Stimulated activated CD8-positive, alpha-beta memory T cell treated with anti-CD3 and anti-CD28 coated beads, Interleukin-7, amount 100 ng/mL, for 48 hours (primary cell): ENCODE measurements around the gene PRKD2.

Source experiments
- DNase-seq, 2 donors: peaks; one replicate each; pipeline ENCODE4 v3.0.0-alpha.2; 2020; ENCODE audit warnings: low read depth in 1 of 2; ENCODE audit errors: extremely low read depth in 1 of 2

PRKD2 gene

DNA sequence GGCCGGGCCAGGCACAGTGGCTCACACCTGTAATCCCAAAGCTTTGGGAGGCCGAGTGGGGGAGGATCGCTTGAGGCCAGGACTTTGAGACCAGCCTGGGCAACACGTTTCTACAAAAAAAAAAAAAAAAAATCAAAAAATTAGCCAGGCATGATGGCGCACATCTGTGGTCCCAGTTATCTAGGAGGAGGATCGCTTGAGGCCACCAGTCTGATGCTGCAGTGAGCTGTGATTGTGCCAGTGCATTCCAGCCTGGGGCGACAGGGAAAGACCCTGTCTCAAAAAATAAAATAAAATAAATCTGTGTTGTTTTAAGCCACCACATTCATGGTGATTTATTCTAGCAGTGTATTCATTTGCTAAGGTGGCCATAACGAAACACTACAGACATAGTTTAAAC lies 51.8 kb downstream of the PRKD2 start:
- DNase-seq = no peak

DNA sequence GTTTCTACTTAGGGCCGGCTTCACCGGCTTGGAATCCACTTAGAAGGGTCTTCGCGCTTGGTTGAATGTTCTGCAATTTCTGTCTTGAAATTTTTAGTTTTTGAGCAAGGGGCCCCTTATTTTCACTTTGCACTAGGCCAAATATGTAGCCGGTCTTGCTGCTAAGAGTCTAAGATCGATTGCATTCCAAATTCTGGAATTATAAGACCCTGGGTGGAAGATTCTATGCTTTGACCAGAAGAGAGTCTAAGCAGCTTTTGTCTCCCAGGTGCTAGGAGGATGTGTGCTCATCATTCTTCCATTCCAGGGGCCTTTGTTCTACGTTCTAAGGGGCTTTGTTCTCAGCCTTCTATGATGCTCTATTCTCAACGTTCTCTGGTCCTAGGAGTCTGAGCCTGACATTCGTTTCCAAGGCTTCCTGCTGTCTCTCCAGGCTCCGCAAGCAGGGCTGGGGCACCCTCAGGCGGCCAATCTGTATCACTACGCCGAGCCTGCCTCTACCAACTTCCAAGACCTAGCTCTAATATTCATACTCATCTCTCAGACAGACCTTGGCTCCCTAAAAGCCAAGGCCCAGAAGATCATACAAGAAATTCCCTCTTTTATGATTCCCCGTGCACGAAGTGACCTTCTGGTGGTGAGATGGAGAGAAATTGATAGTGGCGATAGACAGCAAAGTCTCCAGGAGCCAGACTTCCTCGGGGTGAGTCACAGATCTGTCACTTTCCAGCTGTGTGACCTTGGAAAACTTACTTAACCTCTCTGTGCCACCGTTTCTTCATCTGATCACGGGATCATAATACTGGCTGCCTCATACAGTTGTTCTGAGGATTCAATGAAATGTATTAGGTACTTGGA lies 55.0 kb downstream of the PRKD2 start:
- peak; percentile 46 to 61 for DNase-seq

- peak; percentile 100 for DNase-seq
These were observed 55.7 kb downstream of the PRKD2 start, which contains the start of gene DACT3 for GRCh38 chr19:46661020-46661731. DACT3 (minus strand) TSS chr19:46661182; CDS start chr19:46661064, 118 bp downstream.

- DNase-seq = no peak
These were observed 56.3 kb downstream of the PRKD2 start for GRCh38 chr19:46660551-46661019.

DNA sequence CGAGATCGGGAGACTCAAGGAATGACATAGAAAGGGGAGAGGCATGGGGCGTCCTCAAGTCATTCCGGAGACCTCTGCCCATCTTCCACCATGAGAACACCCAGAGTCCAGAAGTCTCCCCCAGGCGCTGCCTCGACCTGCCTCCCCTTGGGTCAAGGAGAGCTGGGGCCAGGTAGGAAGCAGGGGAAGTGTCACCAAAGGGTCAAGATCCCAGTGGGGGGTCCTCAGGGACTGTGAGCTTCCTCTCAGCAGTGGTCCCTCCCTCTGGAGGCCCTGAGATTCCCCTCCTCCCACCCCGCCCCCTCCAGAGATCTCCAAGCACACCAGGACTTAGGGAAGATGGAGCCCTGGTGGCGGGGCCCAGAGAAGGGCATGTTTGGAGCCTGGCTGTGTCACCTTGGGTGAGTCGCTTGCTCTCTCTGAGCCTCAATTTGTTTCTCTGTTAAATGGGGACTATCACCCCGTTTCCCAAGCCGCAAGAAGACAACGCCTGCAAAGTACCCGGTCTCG lies 56.9 kb downstream of the PRKD2 start:
- DNase-seq = no peak

DNA sequence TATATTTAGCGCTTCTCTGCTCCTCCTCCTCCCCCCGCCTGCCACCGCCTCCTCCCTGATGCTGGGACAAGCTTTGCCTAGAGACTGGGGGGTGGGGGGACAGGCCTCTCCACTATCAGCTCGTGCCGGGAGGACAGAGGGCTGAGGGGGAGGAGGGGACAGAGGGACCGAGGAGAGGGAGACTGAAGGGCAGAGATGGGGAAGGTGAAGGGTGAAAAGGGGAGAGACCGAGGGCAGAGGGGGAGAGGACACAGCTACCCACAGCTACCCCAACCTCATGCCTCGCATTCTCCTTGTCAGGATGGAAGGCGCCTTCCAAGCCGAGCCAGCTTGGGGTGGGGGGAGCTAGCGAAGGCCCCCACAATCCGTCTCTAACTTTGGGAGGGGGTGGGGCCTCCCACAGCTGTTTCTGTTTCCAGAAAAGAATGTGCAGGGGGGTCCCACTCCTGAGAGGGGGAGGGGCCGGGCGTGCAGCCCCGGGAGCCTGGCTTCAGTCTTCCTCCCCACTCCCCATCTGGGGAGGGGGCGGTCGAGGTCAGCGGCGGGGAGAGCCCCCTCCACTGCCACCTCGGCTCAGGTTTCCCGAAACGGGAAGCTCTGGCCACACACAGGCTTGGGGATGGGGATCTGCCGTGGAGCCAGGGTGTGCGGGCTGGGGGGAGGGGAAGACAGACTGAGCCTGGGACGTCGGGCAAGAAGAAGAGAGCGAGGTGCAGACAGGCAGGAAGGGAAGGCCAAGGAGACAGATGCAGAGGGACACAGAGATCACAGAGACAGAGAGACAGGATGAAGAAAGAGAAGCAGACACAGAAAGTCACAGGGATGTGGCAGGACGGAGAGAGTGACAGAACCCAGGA lies 57.5 kb downstream of the PRKD2 start:
- DNase-seq = no peak

GRCh38 chr19:46656541-46656940 lies 60.4 kb downstream of the PRKD2 start:
- DNase-seq = no peak

DNA sequence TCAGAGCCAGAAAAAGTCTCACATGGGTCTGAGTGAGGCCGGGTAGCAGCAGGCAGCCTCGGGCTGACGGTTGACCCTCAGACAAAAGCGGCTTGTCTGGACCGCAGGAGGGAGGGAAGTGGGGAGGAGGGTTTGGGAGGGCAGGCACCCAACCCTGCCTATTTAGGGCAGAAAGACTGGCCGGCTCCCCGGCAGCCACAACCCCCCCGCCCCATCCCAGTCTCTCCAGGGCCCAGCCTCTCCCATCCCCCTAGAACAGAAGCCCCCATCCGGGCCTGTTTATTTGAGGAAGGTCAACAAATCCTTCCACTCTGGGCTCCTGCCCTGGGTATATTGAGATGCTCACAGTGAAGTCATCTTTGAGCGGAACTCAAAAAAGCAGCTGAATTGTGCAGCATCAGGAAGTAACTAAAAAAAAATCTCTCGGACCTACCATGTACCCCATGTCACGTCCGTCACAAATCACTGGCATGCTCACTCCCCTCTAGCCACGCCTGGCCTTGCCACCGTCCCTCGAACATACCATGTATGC lies 62.2 kb downstream of the PRKD2 start:
- no peak for DNase-seq

- DNase-seq = no peak
These were observed 66.5 kb downstream of the PRKD2 start for GRCh38 chr19:46650445-46650844.

DNA sequence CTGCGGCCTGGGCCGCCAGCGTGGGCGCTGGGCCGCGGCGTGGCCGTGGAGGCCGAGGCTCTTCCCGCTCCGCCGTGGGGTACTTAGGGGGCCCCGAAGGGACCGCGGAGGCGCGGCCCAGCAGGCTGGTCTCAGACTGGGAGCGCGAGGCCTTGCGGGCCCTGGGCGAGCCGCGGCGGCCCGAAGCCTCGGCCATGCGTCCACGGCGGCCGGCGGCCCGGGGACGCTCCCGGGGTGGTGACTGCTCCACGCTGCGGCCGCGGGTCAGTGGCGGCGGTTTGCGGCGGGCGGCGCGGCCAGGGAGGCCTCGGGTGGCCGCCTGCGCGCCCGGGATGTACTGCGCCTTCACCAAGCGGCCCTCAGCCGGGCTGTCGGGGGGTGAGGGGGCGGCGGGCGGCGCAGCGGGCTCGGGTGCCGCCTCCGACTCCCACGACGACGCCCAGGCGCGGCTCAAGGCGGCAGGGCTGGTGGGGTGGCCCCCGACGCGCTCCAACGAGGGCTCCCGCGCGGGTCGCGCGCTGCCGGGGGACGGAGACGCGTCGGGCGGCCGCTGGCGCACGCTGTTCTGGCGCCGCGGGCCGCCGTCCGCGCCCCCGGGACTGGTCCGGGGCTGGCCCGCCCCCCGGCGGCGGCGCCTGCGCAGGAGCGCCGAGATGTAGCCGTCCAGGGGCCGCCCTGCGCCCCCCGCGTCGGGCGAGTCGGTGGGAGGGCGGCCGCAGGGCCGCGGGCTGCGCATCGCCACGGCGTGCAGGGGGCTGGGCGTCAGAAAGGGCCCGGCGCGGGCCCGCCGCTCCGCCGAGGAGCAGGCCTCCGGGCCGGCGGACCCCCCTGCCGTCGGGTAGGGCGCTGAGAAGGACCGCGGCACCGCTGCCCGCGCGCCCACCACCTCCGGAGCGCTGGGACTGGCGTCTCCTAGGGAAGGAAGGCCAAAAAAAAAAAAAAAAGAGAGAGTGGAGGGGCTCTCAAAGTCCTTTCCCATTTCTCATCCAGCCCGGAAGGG lies 67.7 kb downstream of the PRKD2 start:
- no peak for DNase-seq

DNA sequence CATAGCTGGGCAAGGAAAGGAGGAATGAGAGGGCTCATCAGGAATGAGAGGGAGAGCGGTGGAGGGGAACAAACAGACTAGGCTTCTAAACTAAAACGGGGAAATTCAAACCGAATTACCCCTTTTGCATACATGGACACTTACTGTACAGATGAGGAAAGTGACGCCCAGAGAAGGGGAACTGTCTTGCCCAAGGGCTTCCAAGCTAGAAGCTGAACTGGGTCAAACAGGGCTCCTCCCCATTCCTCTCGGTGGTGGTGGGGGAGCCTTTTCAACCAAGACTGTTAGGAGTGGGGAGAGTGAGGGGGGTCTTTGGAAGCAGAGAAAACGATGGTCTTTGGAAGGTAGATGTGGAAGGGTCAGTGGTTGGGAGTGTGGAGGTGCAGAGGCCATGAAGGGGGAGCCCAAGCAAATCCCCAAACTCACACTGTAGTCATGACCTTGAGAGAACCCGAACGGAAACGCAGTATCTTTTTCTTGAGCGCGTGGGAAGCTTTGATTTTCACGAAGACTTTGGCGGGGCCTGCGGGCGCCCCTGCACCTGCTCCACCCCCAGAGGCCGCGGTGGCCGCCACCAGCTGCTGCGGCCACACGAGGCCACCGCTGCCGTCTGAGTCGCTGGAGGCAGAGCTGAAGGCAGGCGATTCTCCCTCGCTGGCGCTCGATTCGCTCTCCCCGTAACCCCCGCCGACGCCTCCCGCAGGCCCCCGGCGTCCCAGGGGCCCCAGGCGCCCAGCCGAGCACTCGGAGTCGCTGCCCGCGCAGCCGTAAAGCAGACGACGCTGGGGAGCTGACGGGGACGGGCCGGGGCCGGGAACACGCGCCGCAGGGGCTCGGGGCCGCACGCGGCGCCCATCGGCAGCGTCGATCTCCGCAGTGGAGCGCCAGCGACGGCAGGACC lies 68.6 kb downstream of the PRKD2 start:
- DNase-seq = no peak

DNA sequence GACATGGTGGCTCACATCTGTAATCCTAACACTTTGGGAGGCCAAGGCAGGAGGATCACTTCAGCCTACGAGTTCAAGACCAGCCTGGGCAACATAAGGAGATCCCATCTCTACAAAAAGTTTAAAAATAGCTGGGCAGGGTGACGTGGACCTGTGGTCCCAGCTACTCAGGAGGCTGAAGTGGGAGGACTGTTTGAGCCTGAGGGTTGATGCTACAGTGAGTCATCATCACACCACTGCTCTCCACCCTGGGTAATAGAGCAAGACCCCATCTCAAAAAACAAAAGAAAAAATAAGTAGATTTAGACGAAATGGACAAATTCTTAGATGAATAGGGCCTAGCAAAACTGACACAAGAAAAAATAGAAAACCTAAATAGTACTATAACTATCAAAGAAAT lies 70.5 kb downstream of the PRKD2 start:
- no peak for DNase-seq

- no peak for DNase-seq
These were observed 72.2 kb downstream of the PRKD2 start for GRCh38 chr19:46644720-46645119.

GRCh38 chr19:46640656-46641055 lies 76.3 kb downstream of the PRKD2 start:
- no peak for DNase-seq

GRCh38 chr19:46639358-46640182 lies 77.3 kb downstream of the PRKD2 start:
- no peak for DNase-seq

- DNase-seq = no peak
These were observed 79.7 kb downstream of the PRKD2 start for GRCh38 chr19:46637224-46637623.

GRCh38 chr19:46635920-46636761 lies 80.8 kb downstream of the PRKD2 start, which contains the start of gene GNG8:
GNG8 (minus strand) TSS chr19:46636202; CDS start chr19:46634682, 1,520 bp downstream.
- no peak for DNase-seq
